Measurements from ENCODE around the gene UBE2Q1.

Gene UBE2Q1

GRCh38 chr1:154521695-154522094, 36.8 kb downstream of the UBE2Q1 start:
- DNase-seq (ENCODE audit: insufficient read length) (no peak), FAIRE-seq (no peak)
- TF ChIP-seq POLR2AphosphoS5 (IDR thresholded peaks at IDR 0.05; ENCODE audit: low read depth, low read length) (no peak), POLR2A (IDR thresholded peaks at IDR 0.05; ENCODE audit: low read depth, low read length) (no peak), TAF1 (IDR thresholded peaks at IDR 0.05; ENCODE audit: borderline replicate concordance, low read depth, low read length) (no peak)

DNA sequence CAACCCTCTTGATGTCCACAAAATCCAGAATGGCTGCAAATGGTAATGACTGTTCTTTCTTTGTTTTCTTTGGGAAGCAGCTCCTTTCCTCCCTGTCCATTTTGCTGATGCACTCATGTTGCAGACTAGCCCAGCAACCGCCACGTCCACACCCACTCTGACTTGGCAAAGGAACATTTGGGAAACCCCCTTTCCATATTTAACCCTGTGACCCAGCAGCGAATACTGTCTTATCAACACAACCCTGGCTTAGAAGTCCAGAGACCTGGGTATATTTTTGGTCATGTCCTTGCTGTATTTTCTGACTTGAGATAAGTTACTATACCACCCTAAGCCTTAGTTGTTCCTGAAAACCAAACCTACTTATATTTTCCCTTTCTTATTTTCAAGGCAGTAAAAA, 38.1 kb downstream of the UBE2Q1 start:
- FAIRE-seq, result no peak
- no peak for TF ChIP-seq POLR2A (IDR thresholded peaks at IDR 0.05; ENCODE audit: low read depth, low read length)
- TF ChIP-seq TAF1 (IDR thresholded peaks at IDR 0.05; ENCODE audit: borderline replicate concordance, low read depth, low read length), result no peak
- no peak for TF ChIP-seq POLR2AphosphoS5 (IDR thresholded peaks at IDR 0.05; ENCODE audit: low read depth, low read length)
- no peak for DNase-seq (ENCODE audit: insufficient read length)

GRCh38 chr1:154519591-154519991, 38.9 kb downstream of the UBE2Q1 start:
- FAIRE-seq (no peak), DNase-seq (ENCODE audit: insufficient read length) (no peak)
- TF ChIP-seq POLR2A (IDR thresholded peaks at IDR 0.05; ENCODE audit: low read depth, low read length) (no peak), POLR2AphosphoS5 (IDR thresholded peaks at IDR 0.05; ENCODE audit: low read depth, low read length) (no peak), TAF1 (IDR thresholded peaks at IDR 0.05; ENCODE audit: borderline replicate concordance, low read depth, low read length) (no peak)

DNA sequence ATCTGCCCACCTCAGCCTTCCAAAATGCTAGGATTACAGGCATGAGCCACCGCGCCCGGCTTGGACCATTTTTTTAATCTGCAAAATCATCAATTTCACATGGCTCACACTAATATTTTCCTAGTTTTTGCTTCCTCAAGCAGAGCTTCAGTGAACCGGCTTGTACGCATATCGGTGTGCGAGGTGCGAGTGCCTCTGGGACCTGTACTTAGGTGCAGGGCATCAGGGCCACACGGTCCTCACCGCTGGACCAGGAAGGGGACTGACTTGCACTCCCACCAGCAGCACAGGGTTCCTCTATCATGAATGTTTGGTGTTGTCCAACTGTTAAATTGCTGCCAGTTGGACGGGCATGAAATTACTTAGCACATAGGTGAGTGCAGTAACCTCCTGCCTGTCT, 40.8 kb downstream of the UBE2Q1 start:
- TF ChIP-seq TAF1 (IDR thresholded peaks at IDR 0.05; ENCODE audit: borderline replicate concordance, low read depth, low read length), result no peak
- no peak for TF ChIP-seq POLR2A (IDR thresholded peaks at IDR 0.05; ENCODE audit: low read depth, low read length)
- TF ChIP-seq POLR2AphosphoS5 (IDR thresholded peaks at IDR 0.05; ENCODE audit: low read depth, low read length), result no peak
- DNase-seq (ENCODE audit: insufficient read length) (no peak), FAIRE-seq (no peak)

DNA sequence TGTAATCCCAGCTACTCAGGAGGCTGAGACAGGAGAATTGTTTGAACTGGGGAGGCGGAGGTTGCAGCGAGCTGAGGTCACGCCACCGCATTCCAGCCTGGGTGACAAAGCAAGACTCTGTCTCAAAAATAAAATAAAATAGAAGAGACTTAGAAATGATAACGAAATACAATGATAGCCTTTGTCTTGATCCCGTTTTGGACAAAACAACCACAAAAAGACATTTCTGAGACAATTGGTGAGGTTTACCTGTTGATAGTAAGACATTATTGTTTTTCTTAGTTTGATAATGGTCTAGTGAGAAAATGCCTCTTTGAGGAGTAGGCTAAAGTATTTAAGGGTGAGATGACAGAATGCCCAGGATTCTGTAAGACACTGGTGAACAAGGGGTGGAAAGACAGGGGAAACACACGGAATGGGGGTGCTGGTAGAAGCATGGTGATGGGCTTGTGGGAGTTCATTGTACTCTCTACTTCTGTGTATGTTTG, 44.4 kb downstream of the UBE2Q1 start:
- FAIRE-seq (no peak), DNase-seq (ENCODE audit: insufficient read length) (no peak)
- TF ChIP-seq POLR2AphosphoS5 (IDR thresholded peaks at IDR 0.05; ENCODE audit: low read depth, low read length) (no peak), POLR2A (IDR thresholded peaks at IDR 0.05; ENCODE audit: low read depth, low read length) (no peak), TAF1 (IDR thresholded peaks at IDR 0.05; ENCODE audit: borderline replicate concordance, low read depth, low read length) (no peak)

GRCh38 chr1:154512760-154513159, 45.7 kb downstream of the UBE2Q1 start:
- TF ChIP-seq POLR2AphosphoS5 (IDR thresholded peaks at IDR 0.05; ENCODE audit: low read depth, low read length) (no peak), TAF1 (IDR thresholded peaks at IDR 0.05; ENCODE audit: borderline replicate concordance, low read depth, low read length) (no peak), POLR2A (IDR thresholded peaks at IDR 0.05; ENCODE audit: low read depth, low read length) (no peak)
- DNase-seq (ENCODE audit: insufficient read length), result no peak
- FAIRE-seq, result no peak

DNA sequence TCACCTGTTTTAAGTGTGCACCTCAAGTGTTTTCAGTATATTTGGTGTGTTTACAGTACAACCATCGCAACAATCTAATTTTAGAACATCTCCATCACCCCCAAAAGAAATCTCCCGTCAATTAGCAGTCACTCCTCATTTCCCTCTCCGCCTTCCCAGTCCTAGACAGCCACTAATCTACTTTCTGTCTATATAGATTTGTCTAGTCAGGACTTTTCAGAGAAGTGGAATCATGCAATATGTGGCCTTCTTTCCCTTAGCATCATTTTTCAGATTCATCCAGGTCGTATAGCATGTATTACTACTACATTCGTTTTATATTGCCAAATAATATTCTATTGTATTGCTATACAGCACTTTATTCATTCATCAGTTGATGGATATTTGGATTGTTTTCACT, 54.6 kb downstream of the UBE2Q1 start:
- no peak for DNase-seq (ENCODE audit: insufficient read length)
- TF ChIP-seq POLR2A (IDR thresholded peaks at IDR 0.05; ENCODE audit: low read depth, low read length) (no peak), POLR2AphosphoS5 (IDR thresholded peaks at IDR 0.05; ENCODE audit: low read depth, low read length) (no peak), TAF1 (IDR thresholded peaks at IDR 0.05; ENCODE audit: borderline replicate concordance, low read depth, low read length) (no peak)
- FAIRE-seq, result no peak

DNA sequence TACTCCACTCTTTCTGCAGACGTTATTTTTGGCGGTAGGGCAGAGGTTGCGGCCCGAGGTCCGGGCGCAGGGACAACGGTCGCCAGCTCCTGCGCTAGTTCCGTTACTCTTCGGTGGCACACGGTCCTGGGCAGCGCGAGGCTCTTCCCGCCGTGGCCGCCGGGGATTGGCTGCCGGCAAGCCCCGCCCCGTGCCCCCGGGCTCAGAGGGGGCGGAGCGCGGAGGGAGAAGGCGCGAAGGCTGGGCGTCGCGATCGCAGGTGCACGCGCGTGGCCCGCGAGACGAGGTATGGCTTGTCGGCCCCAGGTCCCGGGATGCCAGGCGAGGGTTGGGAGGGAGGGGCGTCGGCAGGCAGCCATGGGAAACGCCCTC, 55.7 kb downstream of the UBE2Q1 start:
- TF ChIP-seq TAF1 (IDR thresholded peaks at IDR 0.05; ENCODE audit: borderline replicate concordance, low read depth, low read length), result no peak
- no peak for TF ChIP-seq POLR2A (IDR thresholded peaks at IDR 0.05; ENCODE audit: low read depth, low read length)
- no peak for TF ChIP-seq POLR2AphosphoS5 (IDR thresholded peaks at IDR 0.05; ENCODE audit: low read depth, low read length)
- DNase-seq (ENCODE audit: insufficient read length), result no peak
- no peak for FAIRE-seq

DNA sequence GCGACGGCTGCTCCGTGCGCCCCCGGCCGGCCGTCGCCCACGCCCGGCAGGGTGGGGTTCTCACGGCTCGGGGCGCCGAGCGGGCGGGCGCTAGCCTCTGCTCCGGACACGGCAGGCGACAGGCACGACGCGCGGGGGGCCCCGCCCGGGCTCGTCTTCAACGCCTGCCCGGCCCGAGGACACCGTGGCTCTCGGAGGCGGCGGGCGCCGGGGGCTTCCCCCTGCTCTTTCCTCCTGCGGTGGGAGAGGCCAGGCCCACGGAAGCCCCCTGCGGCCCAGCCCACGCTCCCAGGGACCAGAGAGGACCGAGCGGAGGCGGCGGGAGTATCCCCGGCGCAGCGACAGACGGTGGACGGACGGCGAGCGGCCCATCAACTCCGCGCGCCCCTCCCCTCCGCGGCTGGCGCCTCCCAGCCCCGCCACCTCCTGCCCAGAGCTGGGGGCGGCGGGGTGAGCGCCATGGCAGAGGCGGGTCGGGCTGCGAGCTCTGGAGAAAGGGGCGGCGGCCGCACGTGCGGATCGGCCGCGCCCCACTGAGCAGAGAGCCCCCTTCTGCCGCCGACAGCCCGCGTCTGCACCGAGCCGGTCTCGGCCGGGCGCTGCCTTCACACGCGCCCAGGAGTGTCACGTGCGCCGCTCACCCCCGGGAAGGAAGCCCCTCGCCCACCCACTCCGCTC, 56.3 kb downstream of the UBE2Q1 start, which contains the start of the genes SHE and TDRD10:
SHE (minus strand) TSS at position 347 of the 678 bp plus-strand sequence. CDS start 386 bp downstream, outside the sequence.
TDRD10 (plus strand) TSS at position 154 of the 678 bp plus-strand sequence. CDS start 4,685 bp downstream, outside the sequence.
- DNase-seq (ENCODE audit: insufficient read length) (no peak), FAIRE-seq (no peak)
- TF ChIP-seq POLR2AphosphoS5 (IDR thresholded peaks at IDR 0.05; ENCODE audit: low read depth, low read length) (no peak), POLR2A (IDR thresholded peaks at IDR 0.05; ENCODE audit: low read depth, low read length) (no peak), TAF1 (IDR thresholded peaks at IDR 0.05; ENCODE audit: borderline replicate concordance, low read depth, low read length) (no peak)

GRCh38 chr1:154501423-154502065, 56.9 kb downstream of the UBE2Q1 start:
- TF ChIP-seq TAF1 (IDR thresholded peaks at IDR 0.05; ENCODE audit: borderline replicate concordance, low read depth, low read length), result no peak
- no peak for TF ChIP-seq POLR2AphosphoS5 (IDR thresholded peaks at IDR 0.05; ENCODE audit: low read depth, low read length)
- no peak for TF ChIP-seq POLR2A (IDR thresholded peaks at IDR 0.05; ENCODE audit: low read depth, low read length)
- DNase-seq (ENCODE audit: insufficient read length) (no peak), FAIRE-seq (no peak)

GRCh38 chr1:154500533-154500932, 57.9 kb downstream of the UBE2Q1 start:
- FAIRE-seq (no peak), DNase-seq (ENCODE audit: insufficient read length) (no peak)
- TF ChIP-seq TAF1 (IDR thresholded peaks at IDR 0.05; ENCODE audit: borderline replicate concordance, low read depth, low read length) (no peak), POLR2AphosphoS5 (IDR thresholded peaks at IDR 0.05; ENCODE audit: low read depth, low read length) (no peak), POLR2A (IDR thresholded peaks at IDR 0.05; ENCODE audit: low read depth, low read length) (no peak)

DNA sequence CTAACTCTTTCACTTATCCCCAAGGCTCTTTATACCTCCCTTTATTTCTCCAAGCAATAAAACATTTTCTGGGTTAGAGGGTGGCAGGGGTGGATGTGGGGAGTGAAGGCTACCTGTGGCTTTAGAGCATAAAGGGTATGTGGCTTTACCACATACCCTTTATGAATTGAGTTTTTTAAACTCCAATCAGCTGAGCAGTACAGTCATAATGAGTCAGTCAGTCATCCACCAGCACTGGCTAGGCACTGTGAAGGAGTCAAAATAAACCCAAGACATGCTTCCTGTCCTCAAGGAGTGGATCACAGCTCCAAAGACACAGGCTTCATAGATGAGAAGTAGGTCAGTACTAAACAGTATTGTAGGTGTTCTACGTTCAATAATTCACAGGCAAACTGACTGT, 59.0 kb downstream of the UBE2Q1 start:
- TF ChIP-seq TAF1 (IDR thresholded peaks at IDR 0.05; ENCODE audit: borderline replicate concordance, low read depth, low read length) (no peak), POLR2A (IDR thresholded peaks at IDR 0.05; ENCODE audit: low read depth, low read length) (no peak), POLR2AphosphoS5 (IDR thresholded peaks at IDR 0.05; ENCODE audit: low read depth, low read length) (no peak)
- FAIRE-seq (peak; percentile 42), DNase-seq (ENCODE audit: insufficient read length) (no peak)

All from GM12892 (cell line).